Natural killer cell (primary cell): ENCODE measurements around the gene MTHFD2L. TPM values are rescaled to one million over a fixed set of nuclear protein-coding genes. Genes with fewer than 3 reads are reported as not detected.
"Not testable (repeated sequence)": the region's sequence is repeated elsewhere in the genome, so short reads cannot be mapped to it uniquely, and the experiment has no call there.

Experiments
- ATAC-seq, 3 donors: fragments of 150-1000 bp in 2 of 3; fragments of 200-7000 bp in 1 of 3; cut with Tn5 transposase; 1 replicate in 1 of 3; 2 replicates in 2 of 3; pipeline ENCODE4 v1.10.0; 2021; ENCODE audit warnings: mild to moderate bottlenecking in 2 of 3, moderate library complexity in 2 of 3
- DNase-seq, 2 donors: peaks; one replicate each; pipeline versions ENCODE4 v3.0.0 to v3.0.0-alpha.2; 2013 to 2021; ENCODE audit warnings: mixed read lengths in 1 of 2
- H3K27ac ChIP-seq: one replicate; pipeline ENCODE4 v1.5.1; 2013; ENCODE audit warnings: mild to moderate bottlenecking, low read length
- H3K27me3 ChIP-seq: one replicate; pipeline ENCODE4 v1.6.1; 2013; ENCODE audit warnings: low read length; ENCODE audit not compliant: control insufficient read depth, insufficient read depth
- H3K36me3 ChIP-seq: one replicate; pipeline ENCODE4 v1.6.1; 2013; ENCODE audit warnings: low read length; ENCODE audit not compliant: control insufficient read depth, insufficient read depth
- H3K4me1 ChIP-seq: one replicate; pipeline ENCODE4 v1.6.1; 2013; ENCODE audit warnings: low read length; ENCODE audit not compliant: control insufficient read depth, insufficient read depth
- H3K4me3 ChIP-seq: one replicate; pipeline ENCODE4 v1.5.1; 2013; ENCODE audit warnings: low read length
- H3K9me3 ChIP-seq: one replicate; pipeline ENCODE4 v1.6.1; 2013; ENCODE audit warnings: low read length; ENCODE audit not compliant: control insufficient read depth, insufficient read depth
- H3K27ac Mint-ChIP-seq, 2 donors: one replicate each; pipeline ENCODE4 v1.8.0; 2022; ENCODE audit warnings: mild to moderate bottlenecking in 2 of 2, mixed read lengths in 2 of 2, moderate library complexity in 1 of 2
- H3K27me3 Mint-ChIP-seq, 2 donors: one replicate each; pipeline ENCODE4 v1.8.0; 2022; ENCODE audit warnings: low read depth in 2 of 2, mixed read lengths in 2 of 2
- H3K36me3 Mint-ChIP-seq: one replicate; pipeline ENCODE4 v1.8.0; 2022; ENCODE audit warnings: mixed read lengths
- H3K4me1 Mint-ChIP-seq, 2 donors: one replicate each; pipeline ENCODE4 v1.8.0; 2022; ENCODE audit warnings: mixed read lengths in 2 of 2
- H3K4me3 Mint-ChIP-seq: one replicate; pipeline ENCODE4 v1.8.0; 2022; ENCODE audit warnings: mild to moderate bottlenecking, moderate library complexity, mixed read lengths
- H3K9me3 Mint-ChIP-seq, 2 donors: one replicate each; pipeline ENCODE4 v1.8.0; 2022; ENCODE audit warnings: mixed read lengths in 2 of 2
- WGBS: methylation state at CpG from one replicate; pipeline ENCODE4 v1.1.7; 2013; ENCODE audit warnings: missing lambda C conversion rate; ENCODE audit not compliant: insufficient coverage; 5-methylcytosine and 5-hydroxymethylcytosine counted together
- intact Hi-C: fragments of 100-400 bp; cut with micrococcal nuclease; formaldehyde crosslinking; loops from one replicate; pipeline ENCODE4 v1.14.2; 2022
- total RNA-seq, 4 donors: library from RNA; stranded (reverse); fragments of 120-200 nt in 1 of 4; gene quantifications; one replicate each; pipeline versions ENCODE4 v1.2.3 to v1.2.4, GENCODE V29; 2013 to 2022
- TF ChIP-seq, protein P1 (sequence below): fragments of 200-600 bp; IDR thresholded peaks from one replicate; pipeline ENCODE4 v1.8.0; 2022; ENCODE audit warnings: antibody characterized with exemption

The MTHFD2L gene
- total RNA-seq, 3 donors from 2014 or later (not counting 1 experiment from before 2014, with no cell fraction given): 9.5 to 11.7 (median 10.4) TPM

DNA sequence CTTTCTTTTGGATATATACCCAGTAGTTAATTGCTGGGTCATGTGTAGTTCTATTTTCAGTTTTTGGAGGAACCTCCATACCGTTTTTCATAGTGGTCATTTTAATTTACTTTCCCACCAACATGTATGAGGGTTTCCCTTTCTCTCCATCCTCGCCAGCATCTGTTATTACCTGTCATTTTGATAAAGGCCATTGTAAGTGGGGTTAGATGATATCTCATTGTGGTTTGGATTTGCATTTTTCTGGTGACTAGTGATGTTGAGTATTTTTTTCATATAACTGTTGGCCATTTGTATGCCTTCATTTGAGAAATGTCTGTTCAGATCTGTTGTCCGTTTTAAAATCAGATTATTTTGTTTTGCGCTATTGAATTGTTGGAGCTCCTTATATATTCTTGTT is 30.2 kb upstream of the MTHFD2L start:
- no CpG with 5 or more reads among the region's 4 CpGs for WGBS
- intact Hi-C loops: no loop called here

GRCh38 chr4:74130843-74131242 is 27.1 kb upstream of the MTHFD2L start:
- H3K27ac Mint-ChIP-seq, H3K9me3 Mint-ChIP-seq, intact Hi-C loops, H3K4me1 Mint-ChIP-seq, H3K4me1 ChIP-seq, H3K27me3 ChIP-seq, DNase-seq, H3K36me3 ChIP-seq, H3K4me3 Mint-ChIP-seq, H3K4me3 ChIP-seq, ATAC-seq, H3K36me3 Mint-ChIP-seq, H3K27ac ChIP-seq, H3K9me3 ChIP-seq: not testable (repeated sequence)
- WGBS: 100% methylated on average over 2 of the region's 2 CpGs
- peaks cover 10 to 39% of the 10 kb centered on the region in 2 donors for H3K27me3 Mint-ChIP-seq

More for the DNA sequence above, 30.2 kb upstream of the MTHFD2L start:
- Histone ChIP-seq H3K27ac (no peak overlapping the region), H3K4me1 (no peaks in the 10 kb centered on the region), H3K4me3 (no peak overlapping the region), H3K27me3 (peaks cover 3% of the 10 kb centered on the region), H3K9me3 (no peaks in the 10 kb centered on the region), H3K36me3 (no peaks in the 10 kb centered on the region)
- TF ChIP-seq, protein P1, sequence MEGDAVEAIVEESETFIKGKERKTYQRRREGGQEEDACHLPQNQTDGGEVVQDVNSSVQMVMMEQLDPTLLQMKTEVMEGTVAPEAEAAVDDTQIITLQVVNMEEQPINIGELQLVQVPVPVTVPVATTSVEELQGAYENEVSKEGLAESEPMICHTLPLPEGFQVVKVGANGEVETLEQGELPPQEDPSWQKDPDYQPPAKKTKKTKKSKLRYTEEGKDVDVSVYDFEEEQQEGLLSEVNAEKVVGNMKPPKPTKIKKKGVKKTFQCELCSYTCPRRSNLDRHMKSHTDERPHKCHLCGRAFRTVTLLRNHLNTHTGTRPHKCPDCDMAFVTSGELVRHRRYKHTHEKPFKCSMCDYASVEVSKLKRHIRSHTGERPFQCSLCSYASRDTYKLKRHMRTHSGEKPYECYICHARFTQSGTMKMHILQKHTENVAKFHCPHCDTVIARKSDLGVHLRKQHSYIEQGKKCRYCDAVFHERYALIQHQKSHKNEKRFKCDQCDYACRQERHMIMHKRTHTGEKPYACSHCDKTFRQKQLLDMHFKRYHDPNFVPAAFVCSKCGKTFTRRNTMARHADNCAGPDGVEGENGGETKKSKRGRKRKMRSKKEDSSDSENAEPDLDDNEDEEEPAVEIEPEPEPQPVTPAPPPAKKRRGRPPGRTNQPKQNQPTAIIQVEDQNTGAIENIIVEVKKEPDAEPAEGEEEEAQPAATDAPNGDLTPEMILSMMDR: no peak
- DNase-seq: no peak
- H3K4me1 Mint-ChIP-seq: no peaks in the 10 kb centered on the region
- H3K27me3 Mint-ChIP-seq: peaks cover 8 to 24% of the 10 kb centered on the region in 2 donors
- no peak for ATAC-seq
- no peaks in the 10 kb centered on the region for H3K9me3 Mint-ChIP-seq
- no peaks in the 10 kb centered on the region for H3K36me3 Mint-ChIP-seq
- H3K27ac Mint-ChIP-seq: no peak overlapping the region
- H3K4me3 Mint-ChIP-seq: no peak overlapping the region

GRCh38 chr4:74132188-74132587 is 25.7 kb upstream of the MTHFD2L start:
- H3K9me3 Mint-ChIP-seq, H3K4me1 ChIP-seq, H3K27me3 ChIP-seq, H3K27ac Mint-ChIP-seq, H3K36me3 Mint-ChIP-seq, H3K4me3 ChIP-seq, H3K4me3 Mint-ChIP-seq, H3K4me1 Mint-ChIP-seq, H3K36me3 ChIP-seq, H3K9me3 ChIP-seq, DNase-seq, intact Hi-C loops, H3K27ac ChIP-seq, ATAC-seq: not testable (repeated sequence)
- peaks cover 14 to 52% of the 10 kb centered on the region in 2 donors for H3K27me3 Mint-ChIP-seq

GRCh38 chr4:74132944-74133343 is 25.0 kb upstream of the MTHFD2L start:
- intact Hi-C loops: no loop called here

More at GRCh38 chr4:74132944-74133343, 25.0 kb upstream of the MTHFD2L start:
- Histone ChIP-seq H3K27me3 (peaks cover 3% of the 10 kb centered on the region), H3K27ac (no peak overlapping the region), H3K36me3 (no peaks in the 10 kb centered on the region), H3K4me3 (no peak overlapping the region), H3K4me1 (no peaks in the 10 kb centered on the region), H3K9me3 (no peaks in the 10 kb centered on the region)
- Mint-ChIP-seq H3K27ac (no peak overlapping the region), H3K4me3 (no peak overlapping the region), H3K27me3 (peaks cover 16 to 47% of the 10 kb centered on the region in 2 donors), H3K4me1 (no peaks in the 10 kb centered on the region), H3K9me3 (no peaks in the 10 kb centered on the region), H3K36me3 (no peaks in the 10 kb centered on the region)
- TF ChIP-seq, protein P1: no peak
- WGBS: 89% methylated on average over 1 of the region's 1 CpG
- ATAC-seq (no peak), DNase-seq (no peak)
